ENCODE data around the gene RND1. TPM values are rescaled to one million over a fixed set of nuclear protein-coding genes. Genes with fewer than 3 reads are reported as not detected.
"Not testable (repeated sequence)": the region's sequence is repeated elsewhere in the genome, so short reads cannot be mapped to it uniquely, and the experiment has no call there.

Gene RND1
- polyA plus RNA-seq, 1 donor from 2014 or later = 1.3 TPM

- Histone ChIP-seq H3K9ac (ENCODE audit: low read length) (no peak overlapping the region), H3K4me2 (ENCODE audit: low read length) (no peak overlapping the region), H3K27me3 (ENCODE audit: insufficient read depth, low read depth, low read length) (peaks cover 13% of the 10 kb centered on the region), H3K9me3 (ENCODE audit: low read length) (no peaks in the 10 kb centered on the region), H3F3A (ENCODE audit: insufficient read depth, low read length, poor library complexity, severe bottlenecking) (no peaks in the 10 kb centered on the region), H3K27ac (ENCODE audit: low read length) (no peak overlapping the region), H3K9me2 (ENCODE audit: insufficient read depth, low read length) (no peaks in the 10 kb centered on the region), H3K4me3 (ENCODE audit: low read length) (peak overlapping the region; percentile 13), H3K79me2 (replicated peaks; ENCODE audit: insufficient read depth, low read length) (no peaks in the 10 kb centered on the region), H2AFZ (ENCODE audit: low read depth, low read length) (no peak overlapping the region), H3K36me3 (ENCODE audit: insufficient read depth, low read length) (no peaks in the 10 kb centered on the region), H4K20me1 (ENCODE audit: insufficient read depth) (no peaks in the 10 kb centered on the region)
- TF ChIP-seq EP300 (conservative IDR thresholded peaks at IDR 0.05; ENCODE audit: poor library complexity, severe bottlenecking) (no peak), CTCF (IDR thresholded peaks at IDR 0.05; ENCODE audit: poor library complexity, severe bottlenecking) (no peak), POLR2AphosphoS5 (IDR thresholded peaks at IDR 0.05) (no peak), RAD21 (conservative IDR thresholded peaks at IDR 0.05) (no peak), REST (IDR thresholded peaks at IDR 0.05; ENCODE audit: borderline replicate concordance) (no peak), MXI1 (conservative IDR thresholded peaks at IDR 0.05; ENCODE audit: poor library complexity, severe bottlenecking) (no peak), SMC3 (conservative IDR thresholded peaks at IDR 0.05; ENCODE audit: poor library complexity) (no peak), TAF1 (IDR thresholded peaks at IDR 0.05; ENCODE audit: low read depth) (no peak), EZH2 (IDR thresholded peaks at IDR 0.05; ENCODE audit: borderline replicate concordance, insufficient read depth, low read length, poor library complexity, severe bottlenecking) (no peak)
Observed at GRCh38 chr12:48862760-48863159, 2.9 kb downstream of the RND1 start.

- H3K9ac ChIP-seq (ENCODE audit: low read length) = no peak overlapping the region
- H3K9me3 ChIP-seq (ENCODE audit: low read length) = no peaks in the 10 kb centered on the region
- H3K27me3 ChIP-seq (ENCODE audit: insufficient read depth, low read depth, low read length) = peaks cover 13% of the 10 kb centered on the region
- no peaks in the 10 kb centered on the region for H3K79me2 ChIP-seq (replicated peaks; ENCODE audit: insufficient read depth, low read length)
- no peak overlapping the region for H3K27ac ChIP-seq (ENCODE audit: low read length)
- H3K4me2 ChIP-seq (ENCODE audit: low read length) = no peak overlapping the region
- H4K20me1 ChIP-seq (ENCODE audit: insufficient read depth) = no peaks in the 10 kb centered on the region
- H3K9me2 ChIP-seq (ENCODE audit: insufficient read depth, low read length) = no peaks in the 10 kb centered on the region
- no peak overlapping the region for H2AFZ ChIP-seq (ENCODE audit: low read depth, low read length)
- TF ChIP-seq EZH2 (IDR thresholded peaks at IDR 0.05; ENCODE audit: borderline replicate concordance, insufficient read depth, low read length, poor library complexity, severe bottlenecking) (no peak), RAD21 (conservative IDR thresholded peaks at IDR 0.05) (no peak), SMC3 (conservative IDR thresholded peaks at IDR 0.05; ENCODE audit: poor library complexity) (no peak), CTCF (IDR thresholded peaks at IDR 0.05; ENCODE audit: poor library complexity, severe bottlenecking) (no peak), REST (IDR thresholded peaks at IDR 0.05; ENCODE audit: borderline replicate concordance) (no peak), MXI1 (conservative IDR thresholded peaks at IDR 0.05; ENCODE audit: poor library complexity, severe bottlenecking) (no peak)
- H3K36me3 ChIP-seq (ENCODE audit: insufficient read depth, low read length) = no peaks in the 10 kb centered on the region
- no peak overlapping the region for H3K4me3 ChIP-seq (ENCODE audit: low read length)
- H3F3A ChIP-seq (ENCODE audit: insufficient read depth, low read length, poor library complexity, severe bottlenecking) = no peaks in the 10 kb centered on the region
Observed at GRCh38 chr12:48861111-48861510, 4.6 kb downstream of the RND1 start.

- not testable (repeated sequence) for H3K36me3 ChIP-seq (ENCODE audit: insufficient read depth, low read length); H3K9me3 ChIP-seq (ENCODE audit: low read length); H3K9ac ChIP-seq (ENCODE audit: low read length)
Observed at GRCh38 chr12:48860236-48860635, 5.4 kb downstream of the RND1 start.

More at GRCh38 chr12:48860236-48860635, 5.4 kb downstream of the RND1 start:
- not testable (repeated sequence) for H3K4me2 ChIP-seq (ENCODE audit: low read length); H2AFZ ChIP-seq (ENCODE audit: low read depth, low read length); H3K27ac ChIP-seq (ENCODE audit: low read length); H3F3A ChIP-seq (ENCODE audit: insufficient read depth, low read length, poor library complexity, severe bottlenecking); H3K9me2 ChIP-seq (ENCODE audit: insufficient read depth, low read length); H4K20me1 ChIP-seq (ENCODE audit: insufficient read depth); H3K4me3 ChIP-seq (ENCODE audit: low read length); H3K79me2 ChIP-seq (replicated peaks; ENCODE audit: insufficient read depth, low read length)
- peaks cover 12% of the 10 kb centered on the region for H3K27me3 ChIP-seq (ENCODE audit: insufficient read depth, low read depth, low read length)
